ENCODE data around the gene TNRC6C. TPM values are rescaled to one million over a fixed set of nuclear protein-coding genes. Genes with fewer than 3 reads are reported as not detected.
A peak's percentile ranks its signal among the peaks of the same experiment; 100 is the strongest.

TNRC6C gene
- total and polyA plus RNA-seq, 2 of the 13 experiments (the other 11 are each of a cell fraction or from before 2014, with no cell fraction given), result 0.66 to 4.9 TPM

GRCh38 chr17:78133971-78134898 is 175.7 kb downstream of the TNRC6C start (continued):
- TF ChIP-seq ZNF839 (CRISPR knock-in tag; IDR thresholded peaks at IDR 0.05; ENCODE audit: borderline replicate concordance) (no peak), ZFAT (CRISPR knock-in tag; conservative IDR thresholded peaks at IDR 0.05) (no peak), ZNF180 (CRISPR knock-in tag; IDR thresholded peaks at IDR 0.05; ENCODE audit: borderline replicate concordance, low read depth) (no peak), SOX5 (CRISPR knock-in tag; IDR thresholded peaks at IDR 0.05; ENCODE audit: borderline replicate concordance) (0 out of 2 replicates have a peak, but pooled peaks have one; percentile 41), HMGA1 (CRISPR knock-in tag; conservative IDR thresholded peaks at IDR 0.05) (no peak), NFYC (CRISPR knock-in tag; IDR thresholded peaks at IDR 0.05) (no peak), HNRNPK (IDR thresholded peaks at IDR 0.05; ENCODE audit: low read depth, low read length, poor library complexity, severe bottlenecking) (no peak), ZNF263 (CRISPR knock-in tag; IDR thresholded peaks at IDR 0.05) (peak; percentile 51), HMGXB3 (CRISPR knock-in tag; IDR thresholded peaks at IDR 0.05; ENCODE audit: borderline replicate concordance) (no peak), KLF16 (CRISPR knock-in tag; IDR thresholded peaks at IDR 0.05) (0 out of 4 replicates have a peak, but pooled peaks of 1 of the 2 experiments have one; percentile 41), CHCHD3 (CRISPR knock-in tag; IDR thresholded peaks at IDR 0.05) (0 out of 2 replicates have a peak, but pooled peaks have one; percentile 5), SRSF1 (optimal IDR thresholded peaks at IDR 0.05; ENCODE audit: low read depth, low read length) (no peak), ZUFSP (CRISPR knock-in tag; IDR thresholded peaks at IDR 0.05; ENCODE audit: borderline replicate concordance) (no peak), ZNF841 (CRISPR knock-in tag; IDR thresholded peaks at IDR 0.05; ENCODE audit: borderline replicate concordance) (no peak), NR2F6 (IDR thresholded peaks at IDR 0.05) (no peak), NR2F6 (CRISPR knock-in tag; IDR thresholded peaks at IDR 0.05) (peak; percentile 40), SMARCE1 (IDR thresholded peaks at IDR 0.05; ENCODE audit: borderline replicate concordance) (no peak), ZNF275 (CRISPR knock-in tag; IDR thresholded peaks at IDR 0.05; ENCODE audit: borderline replicate concordance) (no peak), KAT8 (CRISPR knock-in tag; IDR thresholded peaks at IDR 0.05) (peak; percentile 43; the same call in 1 of the 2 replicates), FOXO1 (CRISPR knock-in tag; IDR thresholded peaks at IDR 0.05) (no peak; the same call in 1 of the 2 replicates), ZNF564 (CRISPR knock-in tag; IDR thresholded peaks at IDR 0.05) (no peak), ARNT2 (CRISPR knock-in tag; IDR thresholded peaks at IDR 0.05; ENCODE audit: low read depth) (no peak; the same call in 1 of the 2 replicates), SNAPC2 (CRISPR knock-in tag; IDR thresholded peaks at IDR 0.05) (no peak), ZFP36L2 (CRISPR knock-in tag; IDR thresholded peaks at IDR 0.05) (no peak)
